Stimulated activated CD4-positive, alpha-beta T cell treated with anti-CD3 and anti-CD28 coated beads, Interleukin-4, amount 100 ng/mL, for 24 hours (primary cell): ENCODE measurements around the gene RAB11FIP3.
"Not testable (repeated sequence)": the region's sequence is repeated elsewhere in the genome, so short reads cannot be mapped to it uniquely, and the experiment has no call there.

Experiments used
- DNase-seq: peaks from one replicate; pipeline ENCODE4 v3.0.0-alpha.2; 2020

Gene RAB11FIP3

DNA sequence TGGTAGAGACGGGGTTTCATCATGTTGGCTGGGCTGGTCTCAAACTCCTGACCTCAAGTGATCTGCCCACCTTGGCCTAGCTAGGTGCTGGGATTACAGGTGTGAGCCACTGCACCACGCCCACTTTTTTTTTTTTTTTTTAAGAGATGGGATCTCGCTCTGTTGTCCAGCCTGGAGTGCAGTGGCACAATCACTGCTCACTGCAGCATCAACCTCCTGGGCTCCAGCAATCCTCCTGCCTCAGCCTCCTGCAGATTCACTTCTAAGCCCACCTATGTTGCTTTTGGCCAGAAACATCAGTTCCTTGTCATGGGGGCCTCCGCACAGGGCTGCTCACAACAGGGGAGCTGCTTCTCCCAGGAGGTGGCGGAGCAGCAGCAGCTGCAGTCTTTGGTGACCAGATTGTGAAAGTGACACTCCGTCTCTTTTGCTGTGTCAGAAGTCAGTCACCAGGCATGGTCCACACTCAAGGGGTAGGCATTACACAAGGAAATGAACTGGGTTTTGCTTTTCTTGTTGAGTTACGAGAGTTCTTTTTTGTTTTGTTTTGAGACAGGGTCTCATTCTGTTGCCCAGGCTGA is 32.9 kb upstream of the RAB11FIP3 start:
- DNase-seq = no peak

DNA sequence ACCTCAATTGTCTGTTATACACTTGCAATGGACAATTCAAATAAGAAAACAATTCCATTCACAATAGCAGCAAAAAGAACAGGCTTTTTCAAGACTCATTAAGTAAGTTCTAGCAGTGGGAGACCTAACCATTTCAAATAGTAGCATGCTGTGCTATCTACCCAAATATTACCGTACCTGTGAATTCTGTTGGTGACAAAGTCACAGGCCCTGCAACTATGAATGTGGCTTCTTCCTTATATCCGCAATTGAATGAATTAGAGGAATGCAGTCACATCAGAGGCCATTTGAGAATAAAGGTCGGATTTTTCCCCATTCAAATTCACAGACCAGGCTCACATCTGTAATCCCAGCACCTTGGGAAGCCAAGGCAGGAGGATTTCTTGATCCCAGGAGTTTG is 29.2 kb upstream of the RAB11FIP3 start:
- DNase-seq = no peak

DNA sequence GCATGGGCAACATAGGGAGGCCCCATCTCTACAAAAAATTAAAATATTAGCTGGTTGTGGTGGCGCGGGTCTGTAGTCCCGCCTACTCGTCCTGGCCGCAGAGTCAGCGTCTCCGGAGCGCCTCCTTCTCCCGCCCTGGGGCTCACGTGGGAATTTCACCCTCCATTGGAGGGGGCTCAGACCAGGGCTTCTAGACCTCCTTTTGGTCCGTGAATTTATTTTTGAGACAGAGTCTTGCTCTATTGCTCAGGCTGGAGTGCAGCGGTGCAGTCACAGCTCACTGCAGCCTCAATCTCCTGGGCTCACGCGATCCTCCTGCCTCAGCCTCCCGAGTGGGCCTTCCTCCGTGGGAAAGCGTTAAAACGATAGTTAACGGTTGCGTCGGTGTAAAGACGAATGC is 28.8 kb upstream of the RAB11FIP3 start:
- no peak for DNase-seq

DNA sequence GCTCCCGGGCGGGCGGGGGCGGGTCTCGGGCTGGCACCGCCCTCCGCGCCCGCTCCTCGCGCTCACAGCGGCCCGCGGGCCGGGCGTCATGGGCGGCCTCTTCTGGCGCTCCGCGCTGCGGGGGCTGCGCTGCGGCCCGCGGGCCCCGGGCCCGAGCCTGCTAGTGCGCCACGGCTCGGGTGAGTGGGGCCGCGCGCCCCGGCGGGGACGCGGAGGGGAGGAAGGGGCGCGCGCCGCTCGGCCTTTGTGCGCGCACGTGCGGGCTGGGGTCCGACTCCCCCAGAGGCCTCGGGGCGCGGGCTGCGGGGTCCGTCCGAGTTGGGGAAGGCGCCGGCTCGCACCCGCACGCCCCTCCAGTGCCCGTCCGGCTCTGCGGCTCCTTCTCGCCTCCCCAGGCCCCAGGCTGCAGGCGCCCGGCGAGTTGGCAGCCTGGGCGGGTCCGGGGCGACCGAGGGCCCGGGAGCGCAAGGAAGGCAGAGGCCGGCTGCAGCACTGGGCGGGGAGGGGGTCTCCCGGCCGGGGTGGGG is 28.3 kb upstream of the RAB11FIP3 start, which contains the start of gene NME4:
TSS of gene NME4 (plus strand) at position 65 of the 527 bp plus-strand sequence. CDS start at position 89, 24 bp downstream.
- no peak for DNase-seq

DNA sequence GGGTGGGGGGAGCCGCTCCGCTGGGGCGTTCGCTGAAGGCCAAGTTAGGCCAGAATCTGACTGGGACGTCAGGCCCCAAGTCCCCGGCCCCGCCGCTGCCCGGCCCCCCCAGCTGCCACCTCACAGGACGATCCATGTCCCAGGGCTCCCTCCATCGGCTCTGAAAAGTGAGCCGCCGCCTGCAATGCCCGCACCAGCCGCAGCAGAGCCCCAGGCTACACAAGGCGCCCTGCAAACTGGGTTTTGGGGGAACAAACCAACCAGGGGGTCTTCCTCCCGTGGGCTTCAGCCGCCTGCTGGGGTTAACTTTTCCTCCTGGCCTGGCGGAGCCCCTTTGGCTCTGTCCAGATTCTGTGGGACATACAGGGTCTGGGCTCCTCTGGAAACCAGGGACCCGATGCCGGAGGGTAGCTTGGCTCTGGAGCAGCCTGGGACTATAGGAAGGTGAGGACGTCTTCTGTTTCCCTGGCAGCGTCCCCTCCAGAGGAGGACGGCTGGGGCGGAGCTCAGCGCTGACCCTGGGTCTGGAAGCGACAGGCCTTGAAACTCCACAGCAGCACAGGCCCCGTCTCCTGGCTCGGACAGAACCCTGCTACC is 27.6 kb upstream of the RAB11FIP3 start:
- peak; percentile 24 for DNase-seq

DNA sequence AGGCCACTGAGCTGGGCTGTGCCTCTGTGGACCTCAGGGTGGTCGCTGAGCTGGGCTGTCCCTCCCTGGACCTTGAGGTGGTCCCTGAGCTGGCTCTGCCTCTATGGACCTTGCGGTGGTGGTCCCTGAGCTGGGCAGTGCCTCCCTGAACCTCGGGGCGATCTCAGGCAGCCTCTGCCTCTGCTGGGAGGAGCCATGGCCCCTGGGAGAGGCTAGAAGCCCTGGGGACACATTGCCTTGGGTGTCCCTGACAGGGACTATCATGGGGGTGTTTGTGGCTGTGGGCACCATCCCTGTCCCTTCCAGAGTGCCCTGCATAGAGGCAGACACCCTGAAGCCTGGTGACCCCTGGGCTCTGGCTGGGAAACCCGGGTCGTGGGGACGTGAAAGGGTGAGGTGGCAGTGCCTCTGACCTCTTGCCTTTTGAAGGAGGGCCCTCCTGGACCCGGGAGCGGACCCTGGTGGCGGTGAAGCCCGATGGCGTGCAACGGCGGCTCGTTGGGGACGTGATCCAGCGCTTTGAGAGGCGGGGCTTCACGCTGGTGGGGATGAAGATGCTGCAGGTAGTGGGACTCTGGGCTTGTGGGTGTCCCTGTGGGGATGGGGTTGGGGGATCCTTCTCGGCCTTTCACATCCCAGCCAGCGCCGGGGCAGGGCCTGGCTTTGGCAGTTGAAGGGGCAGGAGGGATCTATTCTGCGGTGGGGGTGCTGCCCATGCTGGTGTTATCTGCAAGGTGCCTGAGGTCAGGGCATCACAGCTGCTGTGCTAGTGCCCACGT is 26.7 kb upstream of the RAB11FIP3 start:
- no peak for DNase-seq

DNA sequence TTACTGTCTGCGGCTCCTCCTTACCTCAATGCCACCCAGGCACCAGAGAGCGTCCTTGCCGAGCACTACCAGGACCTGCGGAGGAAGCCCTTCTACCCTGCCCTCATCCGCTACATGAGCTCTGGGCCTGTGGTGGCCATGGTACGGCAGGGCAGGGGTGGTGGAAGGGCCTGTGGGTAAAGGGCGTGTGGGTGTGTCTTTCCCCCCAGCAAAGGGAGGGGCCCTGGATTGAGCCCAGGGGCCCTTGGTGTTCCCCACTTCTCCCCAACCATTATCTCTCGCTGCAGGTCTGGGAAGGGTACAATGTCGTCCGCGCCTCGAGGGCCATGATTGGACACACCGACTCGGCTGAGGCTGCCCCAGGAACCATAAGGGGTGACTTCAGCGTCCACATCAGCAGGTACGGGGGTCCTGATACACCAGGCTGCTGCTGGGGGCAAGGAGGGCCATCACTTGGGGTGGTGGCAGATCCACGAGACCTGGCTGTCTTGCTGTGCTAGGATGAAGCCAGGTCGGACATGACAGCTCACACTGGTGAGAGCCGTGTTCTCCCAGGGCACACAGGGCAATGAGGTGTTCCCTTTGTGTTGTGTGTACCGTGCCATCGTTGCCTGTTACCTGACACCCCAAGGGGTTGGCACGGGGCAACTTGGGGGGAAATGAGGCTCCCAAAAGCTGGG is 26.0 kb upstream of the RAB11FIP3 start:
- DNase-seq = no peak

DNA sequence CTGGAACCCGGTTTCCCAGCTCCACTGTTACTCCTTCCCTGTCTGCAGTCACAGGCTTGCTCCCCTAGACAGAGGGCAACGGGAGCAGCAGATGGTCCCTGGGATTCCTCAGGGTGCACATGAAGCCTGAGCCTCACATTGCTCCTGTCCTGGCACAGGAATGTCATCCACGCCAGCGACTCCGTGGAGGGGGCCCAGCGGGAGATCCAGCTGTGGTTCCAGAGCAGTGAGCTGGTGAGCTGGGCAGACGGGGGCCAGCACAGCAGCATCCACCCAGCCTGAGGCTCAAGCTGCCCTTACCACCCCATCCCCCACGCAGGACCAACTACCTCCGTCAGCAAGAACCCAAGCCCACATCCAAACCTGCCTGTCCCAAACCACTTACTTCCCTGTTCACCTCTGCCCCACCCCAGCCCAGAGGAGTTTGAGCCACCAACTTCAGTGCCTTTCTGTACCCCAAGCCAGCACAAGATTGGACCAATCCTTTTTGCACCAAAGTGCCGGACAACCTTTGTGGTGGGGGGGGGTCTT is 25.3 kb upstream of the RAB11FIP3 start:
- no peak for DNase-seq

DNA sequence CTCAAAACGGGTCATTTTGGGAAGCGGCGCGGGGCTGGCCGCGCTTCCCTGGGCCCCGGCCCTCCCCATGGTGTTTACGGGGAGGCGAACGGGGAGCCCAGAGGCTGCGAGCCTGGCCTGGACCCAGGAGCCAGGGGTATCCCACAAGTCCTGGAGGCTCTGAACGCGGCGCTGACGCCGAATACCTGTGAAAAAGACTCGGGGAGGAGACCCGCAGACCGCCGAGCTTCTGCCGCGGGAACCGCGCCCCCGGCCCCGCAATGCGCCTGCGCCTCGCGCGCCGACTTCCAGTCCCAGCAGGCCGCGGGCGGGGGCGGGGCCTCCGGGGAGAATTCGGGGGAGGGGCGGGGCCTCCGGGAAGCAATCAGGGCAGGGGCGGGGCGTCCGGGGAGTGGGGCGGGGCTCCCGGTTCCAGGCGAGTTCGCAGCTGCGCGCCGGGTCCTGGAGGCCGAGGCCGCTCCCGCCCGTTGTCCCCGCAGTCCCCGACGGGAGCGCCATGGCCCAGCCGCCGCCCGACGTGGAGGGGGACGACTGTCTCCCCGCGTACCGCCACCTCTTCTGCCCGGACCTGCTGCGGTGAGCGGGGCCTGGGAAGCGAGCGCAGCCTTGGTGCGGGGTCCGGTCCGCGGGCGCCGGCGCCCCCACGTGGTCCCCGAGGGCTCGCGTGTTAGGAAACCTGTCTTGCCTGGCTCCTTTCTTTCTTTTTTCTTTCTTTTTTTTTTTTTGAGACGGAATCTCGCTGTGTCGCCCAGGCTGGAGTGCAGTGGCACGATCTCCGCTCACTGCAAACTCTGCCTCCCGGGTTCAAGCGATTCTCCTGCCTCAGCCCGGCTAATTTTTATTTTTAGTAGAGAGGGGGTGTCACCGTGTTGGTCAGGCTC is 23.7 kb upstream of the RAB11FIP3 start, which contains the start of gene DECR2:
TSS of gene DECR2 (plus strand) at position 418 of the 881 bp plus-strand sequence. CDS start at position 497, 79 bp downstream.
- peak; percentile 98 for DNase-seq

DNA sequence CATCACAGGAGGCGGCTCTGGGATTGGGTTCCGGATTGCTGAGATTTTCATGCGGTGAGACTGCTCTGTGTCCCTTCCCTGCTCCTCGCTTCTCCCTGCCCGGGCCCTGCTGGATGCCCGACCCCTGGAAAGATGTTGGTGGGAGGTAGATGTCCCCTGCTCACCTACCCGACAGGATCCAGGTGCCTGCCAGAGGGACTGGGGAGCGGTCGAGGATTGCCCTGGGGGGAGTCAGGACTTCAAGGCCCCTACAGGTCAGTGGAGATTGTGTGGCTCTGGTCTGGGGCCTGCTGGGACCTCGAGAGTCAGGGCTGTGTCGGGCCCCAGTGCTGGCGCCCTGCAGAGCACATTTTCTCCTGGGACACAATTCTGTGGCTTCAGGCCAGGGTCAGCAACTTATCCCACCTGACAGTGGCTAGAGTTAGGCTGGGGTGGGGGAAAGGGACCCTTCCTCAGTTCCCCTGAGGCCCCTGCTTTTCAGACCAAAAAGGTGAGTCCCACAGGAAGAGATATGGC is 20.4 kb upstream of the RAB11FIP3 start:
- DNase-seq = no peak

DNA sequence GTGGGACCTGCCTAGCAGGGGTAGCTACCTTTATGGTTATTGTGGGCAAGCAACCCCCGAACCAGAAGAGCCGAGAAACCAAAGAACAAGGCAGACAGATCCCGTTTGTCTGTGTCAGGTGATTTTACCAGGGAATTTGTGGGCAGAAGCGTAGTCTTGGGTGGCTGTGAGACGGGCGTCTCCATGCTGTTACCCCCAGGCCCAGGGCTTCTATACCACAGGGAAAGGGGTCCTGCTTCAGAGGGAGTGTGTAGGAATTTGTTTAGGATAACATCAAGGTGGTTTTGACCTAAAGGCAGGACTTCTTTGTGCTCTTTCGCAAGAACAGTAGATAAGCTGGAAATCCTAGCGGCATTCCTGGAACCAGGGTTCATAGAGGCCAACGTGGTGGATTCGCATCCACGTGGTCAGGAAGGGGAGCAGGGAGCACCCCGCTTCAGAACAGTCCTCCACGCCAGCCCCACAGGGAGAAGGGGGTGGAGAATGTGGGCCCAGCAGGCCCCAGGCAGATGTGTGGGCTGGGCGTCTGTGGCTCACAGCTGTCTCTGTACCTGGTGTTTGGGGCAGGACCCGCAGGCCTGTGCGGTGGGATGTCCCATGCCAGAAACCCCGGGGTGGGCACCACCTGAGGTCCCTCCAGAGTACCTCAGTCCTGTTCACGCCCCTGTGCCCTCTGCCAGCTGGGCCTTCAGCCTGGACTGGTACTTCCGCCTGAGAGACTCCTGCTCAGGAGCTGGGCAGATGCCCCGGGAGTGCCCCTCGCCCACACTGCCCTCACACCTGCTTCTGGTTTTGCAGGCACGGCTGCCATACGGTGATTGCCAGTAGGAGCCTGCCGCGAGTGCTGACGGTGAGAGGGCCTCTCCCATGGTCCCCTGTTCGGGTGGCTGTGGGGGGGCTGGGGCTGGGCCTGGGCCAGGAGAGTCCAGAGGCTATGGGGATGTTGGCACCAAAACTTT is 19.6 kb upstream of the RAB11FIP3 start:
- DNase-seq = no peak

DNA sequence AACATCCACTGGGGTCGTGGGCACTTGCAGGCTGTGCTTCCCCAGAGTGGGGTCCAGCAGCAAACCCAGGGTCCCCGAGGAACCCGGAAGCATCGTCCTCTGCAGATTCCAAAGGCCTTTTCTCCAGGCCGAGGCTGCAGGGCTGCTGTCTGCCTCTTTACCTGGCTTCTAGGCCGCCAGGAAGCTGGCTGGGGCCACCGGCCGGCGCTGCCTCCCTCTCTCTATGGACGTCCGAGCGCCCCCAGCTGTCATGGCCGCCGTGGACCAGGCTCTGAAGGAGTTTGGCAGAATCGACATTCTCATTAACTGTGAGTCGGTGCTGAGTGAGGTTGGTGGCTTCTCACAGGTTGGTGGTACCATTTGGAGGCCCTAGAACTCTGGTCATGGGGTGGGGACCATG is 18.2 kb upstream of the RAB11FIP3 start:
- DNase-seq = no peak

DNA sequence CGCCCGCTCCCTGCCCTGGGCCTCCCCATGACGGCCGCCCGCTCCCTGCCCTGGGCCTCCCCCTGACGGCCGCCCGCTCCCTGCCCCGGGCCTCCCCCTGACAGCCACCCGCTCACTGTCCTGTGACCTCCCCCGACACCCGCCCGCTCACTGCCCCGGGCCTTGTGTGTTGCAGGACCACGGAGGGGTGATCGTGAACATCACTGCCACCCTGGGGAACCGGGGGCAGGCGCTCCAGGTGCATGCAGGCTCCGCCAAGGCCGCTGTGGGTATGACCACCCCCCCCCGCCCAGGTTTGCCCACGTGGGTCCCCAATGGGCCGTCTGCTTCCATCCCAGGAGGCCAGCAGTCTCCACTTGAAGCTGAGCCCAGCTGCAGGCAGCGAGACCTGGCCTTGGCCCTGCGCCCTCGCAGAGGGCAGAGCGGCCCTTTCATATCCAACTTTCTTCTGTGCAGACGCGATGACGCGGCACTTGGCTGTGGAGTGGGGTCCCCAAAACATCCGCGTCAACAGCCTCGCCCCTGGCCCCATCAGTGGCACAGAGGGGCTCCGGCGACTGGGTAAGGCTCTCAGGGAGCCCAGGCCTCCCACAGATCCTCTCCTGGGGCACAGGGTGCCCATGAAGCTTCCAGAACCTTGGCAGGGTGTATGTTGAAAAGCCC is 14.8 kb upstream of the RAB11FIP3 start:
- DNase-seq = no peak

DNA sequence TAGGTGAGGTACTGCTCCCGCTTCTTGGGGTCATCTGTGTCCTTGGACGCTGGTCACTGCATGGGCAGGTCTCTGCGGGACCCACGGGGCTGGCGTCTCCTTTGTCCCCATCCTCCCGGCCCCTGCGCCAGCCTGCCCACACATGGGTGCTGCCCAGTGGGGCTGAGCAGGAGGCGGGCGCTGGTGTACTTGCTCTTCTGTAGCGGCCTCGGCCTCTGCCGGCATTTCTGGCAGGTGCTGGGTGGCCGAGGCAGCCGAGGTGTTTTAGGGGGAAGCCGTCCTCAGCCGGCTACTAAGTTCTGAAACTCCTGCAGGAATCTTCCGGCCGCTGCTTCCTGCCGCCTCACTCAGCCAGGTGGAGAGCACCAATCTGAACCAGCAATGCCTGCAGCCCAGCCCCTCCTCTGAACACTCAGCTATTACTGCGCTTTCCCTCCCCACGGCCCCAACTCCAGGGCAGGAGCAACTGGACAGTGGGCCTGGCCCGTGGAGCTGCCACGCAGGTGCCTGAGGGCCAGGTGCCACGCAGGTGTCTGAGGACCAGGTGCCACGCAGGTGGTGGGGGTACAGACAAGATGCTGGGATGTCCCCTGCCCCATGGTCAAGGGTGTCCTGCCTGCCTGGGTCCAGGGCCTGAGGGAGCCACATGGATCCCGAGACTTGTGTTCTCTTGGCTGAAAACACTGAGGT is 13.7 kb upstream of the RAB11FIP3 start:
- no peak for DNase-seq

DNA sequence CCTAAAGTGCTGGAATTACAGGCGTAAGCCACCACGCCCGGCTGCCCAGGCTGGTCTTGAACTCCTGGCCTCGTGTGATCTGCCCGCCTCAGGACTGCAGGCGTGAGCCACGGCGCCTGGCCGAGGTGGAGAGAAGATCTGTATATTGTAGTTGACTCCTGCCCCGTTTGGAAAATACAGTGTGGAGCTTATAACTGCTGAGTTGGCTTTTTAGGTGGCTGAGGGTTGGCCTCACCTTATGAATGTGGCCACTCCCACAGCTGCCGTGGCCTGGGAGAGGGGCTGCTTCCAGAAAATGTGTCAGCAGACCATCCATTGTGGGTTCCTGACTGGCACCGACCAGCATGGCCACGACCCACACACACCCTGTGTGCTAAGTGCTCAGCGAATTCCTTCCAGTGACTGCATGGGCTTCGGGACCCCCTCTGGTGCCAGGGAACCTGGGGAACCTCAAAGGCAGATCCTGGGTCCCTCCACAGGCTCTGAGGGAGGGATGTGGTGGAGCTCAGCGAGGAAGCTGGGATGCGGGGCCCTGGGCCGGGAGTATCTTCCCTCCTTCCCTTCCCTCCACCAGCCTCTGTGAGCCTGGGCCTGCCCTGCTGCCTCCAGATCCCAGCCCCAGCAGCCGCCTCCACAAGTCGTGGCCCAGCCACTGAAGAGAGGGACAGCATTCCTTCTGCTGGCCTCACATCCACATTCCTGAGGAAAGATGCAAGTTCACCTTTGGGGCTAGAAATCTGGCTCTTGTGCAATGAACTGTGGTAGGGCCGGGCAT is 10.9 kb upstream of the RAB11FIP3 start:
- no peak for DNase-seq

DNA sequence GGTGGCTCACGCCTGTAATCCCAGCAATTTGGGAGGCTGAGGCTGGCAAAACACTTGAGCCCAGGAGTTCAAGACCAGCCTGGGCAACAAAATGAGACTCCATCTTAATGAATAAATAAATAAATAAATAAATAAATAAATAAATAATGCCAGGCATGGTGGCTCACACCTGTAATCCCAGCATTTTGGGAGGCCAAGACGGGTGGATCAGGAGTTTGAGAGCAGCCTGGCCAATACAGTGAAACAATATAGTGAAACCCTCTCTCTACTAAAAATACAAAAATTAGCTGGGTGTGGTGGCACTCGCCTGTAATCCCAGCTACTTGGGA is 10.3 kb upstream of the RAB11FIP3 start:
- DNase-seq = not testable (repeated sequence)

DNA sequence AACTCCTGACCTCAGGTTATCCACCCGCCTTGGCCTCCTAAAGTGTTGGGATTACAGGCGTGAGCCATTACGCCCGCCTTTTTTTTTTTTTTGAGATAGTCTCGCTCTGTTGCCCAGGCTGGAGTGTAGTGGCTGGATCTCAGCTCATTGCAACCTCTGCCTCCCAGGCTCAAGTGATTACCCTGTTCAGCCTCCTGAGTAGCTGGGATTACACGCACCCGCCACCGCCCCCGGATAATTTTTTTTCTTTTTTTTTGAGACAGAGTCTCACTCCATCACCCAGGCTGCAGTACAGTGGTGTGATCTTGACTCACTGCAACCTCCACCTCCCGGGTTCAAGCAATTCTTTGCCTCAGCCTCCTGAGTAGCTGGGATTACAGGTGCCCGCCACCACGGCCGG is 3.3 kb upstream of the RAB11FIP3 start:
- DNase-seq = not testable (repeated sequence)

DNA sequence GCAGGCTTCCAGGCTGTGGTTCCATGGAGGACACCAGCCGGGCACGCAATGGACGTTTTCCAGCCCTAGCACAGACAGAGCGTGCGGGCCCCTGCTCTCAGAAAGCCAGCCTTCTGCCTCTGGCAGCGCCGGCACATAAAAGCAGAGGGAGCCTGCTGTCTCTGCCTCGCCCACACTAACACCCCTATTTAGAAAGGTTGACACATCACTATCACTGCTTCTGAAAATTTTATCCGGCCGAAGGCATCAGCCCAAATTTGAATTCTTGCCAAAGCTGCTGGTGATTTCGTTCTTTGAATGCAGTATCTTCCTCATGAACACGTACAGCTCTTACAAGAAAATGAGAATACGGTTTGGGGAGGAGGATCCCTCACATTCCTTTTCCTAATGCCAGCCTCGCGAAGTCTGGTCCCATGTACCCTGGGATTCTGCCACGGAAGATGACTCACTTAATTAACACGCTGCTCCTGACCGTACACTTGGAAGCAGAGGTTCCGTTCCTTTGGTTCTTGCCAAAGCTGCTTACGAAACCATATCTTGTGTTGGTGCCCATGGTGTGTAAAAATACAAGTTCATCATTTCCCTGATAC is 1.3 kb upstream of the RAB11FIP3 start:
- DNase-seq = no peak
